Stimulated activated naive CD8-positive, alpha-beta T cell treated with anti-CD3 and anti-CD28 coated beads, Interleukin-15, amount 100 ng/mL, for 72 hours (primary cell): ENCODE measurements around the gene JARID2.
"Not testable (repeated sequence)": the region's sequence is repeated elsewhere in the genome, so short reads cannot be mapped to it uniquely, and the experiment has no call there.

Source experiments
- ATAC-seq: fragments of 150-1000 bp; cut with Tn5 transposase; 2 replicates; pipeline ENCODE4 v1.10.0; 2021; ENCODE audit warnings: mild to moderate bottlenecking, moderate library complexity
- DNase-seq, 2 donors: peaks; one replicate each; pipeline ENCODE4 v3.0.0; 2021 to 2022
- H3K27ac Mint-ChIP-seq, 2 donors: one replicate each; pipeline ENCODE4 v1.8.0; 2022; ENCODE audit warnings: mild to moderate bottlenecking in 2 of 2, mixed read lengths in 2 of 2, moderate library complexity in 2 of 2
- H3K27me3 Mint-ChIP-seq: one replicate; pipeline ENCODE4 v1.8.0; 2022; ENCODE audit warnings: mixed read lengths
- H3K4me1 Mint-ChIP-seq: one replicate; pipeline ENCODE4 v1.8.0; 2022; ENCODE audit warnings: mild to moderate bottlenecking, mixed read lengths
- H3K4me3 Mint-ChIP-seq, 2 donors: one replicate each; pipeline ENCODE4 v1.8.0; 2022; ENCODE audit warnings: mild to moderate bottlenecking in 2 of 2, mixed read lengths in 2 of 2, moderate library complexity in 1 of 2
- H3K9me3 Mint-ChIP-seq, 2 donors: one replicate each; pipeline ENCODE4 v1.8.0; 2022; ENCODE audit warnings: mixed read lengths in 2 of 2

JARID2 gene

GRCh38 chr6:15530411-15530810, 284.5 kb downstream of the JARID2 start:
- peak overlapping the region in 1 of 2 donors; percentile 42 for H3K27ac Mint-ChIP-seq
- peaks cover 16% of the 10 kb centered on the region for H3K4me1 Mint-ChIP-seq
- no peak for ATAC-seq
- no peak for DNase-seq
- H3K27me3 Mint-ChIP-seq = no peaks in the 10 kb centered on the region
- H3K4me3 Mint-ChIP-seq = no peak overlapping the region
- H3K9me3 Mint-ChIP-seq = peaks cover 5 to 12% of the 10 kb centered on the region in 2 donors

GRCh38 chr6:15531973-15532372, 286.1 kb downstream of the JARID2 start:
- DNase-seq (no peak), ATAC-seq (no peak)
- Mint-ChIP-seq H3K4me1 (peaks cover 11% of the 10 kb centered on the region), H3K27me3 (no peaks in the 10 kb centered on the region), H3K4me3 (no peak overlapping the region), H3K9me3 (peaks cover 0 to 7% of the 10 kb centered on the region in 2 donors), H3K27ac (peak overlapping the region in 1 of 2 donors; percentile 92)

GRCh38 chr6:15533379-15534026, 287.6 kb downstream of the JARID2 start:
- ATAC-seq (no peak), DNase-seq (no peak)
- Mint-ChIP-seq H3K27ac (peak overlapping the region in 1 of 2 donors; percentile 9), H3K9me3 (peaks cover 0 to 11% of the 10 kb centered on the region in 2 donors), H3K27me3 (no peaks in the 10 kb centered on the region), H3K4me3 (no peak overlapping the region), H3K4me1 (peaks cover 16% of the 10 kb centered on the region)

- no peak for ATAC-seq
- Mint-ChIP-seq H3K9me3 (peaks cover 0 to 11% of the 10 kb centered on the region in 2 donors), H3K4me1 (peaks cover 16% of the 10 kb centered on the region), H3K4me3 (no peak overlapping the region), H3K27me3 (no peaks in the 10 kb centered on the region), H3K27ac (no peak overlapping the region)
- no peak for DNase-seq
Measured at GRCh38 chr6:15534974-15535373, 289.1 kb downstream of the JARID2 start.

- H3K4me1 Mint-ChIP-seq = peaks cover 10% of the 10 kb centered on the region
- no peak overlapping the region for H3K27ac Mint-ChIP-seq
- no peaks in the 10 kb centered on the region for H3K27me3 Mint-ChIP-seq
- H3K9me3 Mint-ChIP-seq = peaks cover 0 to 11% of the 10 kb centered on the region in 2 donors
- no peak overlapping the region for H3K4me3 Mint-ChIP-seq
- ATAC-seq (no peak), DNase-seq (no peak)
Measured at GRCh38 chr6:15535495-15536197, 289.8 kb downstream of the JARID2 start.

- peaks cover 0 to 11% of the 10 kb centered on the region in 2 donors for H3K9me3 Mint-ChIP-seq
- no peak for ATAC-seq
- no peak for DNase-seq
- H3K27ac Mint-ChIP-seq = no peak overlapping the region
- peaks cover 4% of the 10 kb centered on the region for H3K4me1 Mint-ChIP-seq
- no peaks in the 10 kb centered on the region for H3K27me3 Mint-ChIP-seq
- no peak overlapping the region for H3K4me3 Mint-ChIP-seq
Measured at GRCh38 chr6:15536198-15536955, 290.5 kb downstream of the JARID2 start.

- H3K4me3 Mint-ChIP-seq = no peak overlapping the region
- H3K27ac Mint-ChIP-seq = no peak overlapping the region
- H3K27me3 Mint-ChIP-seq = no peaks in the 10 kb centered on the region
- H3K4me1 Mint-ChIP-seq = peaks cover 4% of the 10 kb centered on the region
- DNase-seq (no peak), ATAC-seq (no peak)
- peaks cover 0 to 11% of the 10 kb centered on the region in 2 donors for H3K9me3 Mint-ChIP-seq
Measured at GRCh38 chr6:15538106-15538505, 292.2 kb downstream of the JARID2 start.

- DNase-seq = no peak
- ATAC-seq = no peak
- H3K27ac Mint-ChIP-seq = peak overlapping the region in 1 of 2 donors; percentile 46
- peaks cover 6 to 19% of the 10 kb centered on the region in 2 donors for H3K9me3 Mint-ChIP-seq
- H3K4me1 Mint-ChIP-seq = peaks cover 4% of the 10 kb centered on the region
- H3K4me3 Mint-ChIP-seq = no peak overlapping the region
- no peaks in the 10 kb centered on the region for H3K27me3 Mint-ChIP-seq
Measured at GRCh38 chr6:15538766-15539495, 293.1 kb downstream of the JARID2 start.

GRCh38 chr6:15539722-15540270, 293.9 kb downstream of the JARID2 start:
- Mint-ChIP-seq H3K27me3 (no peaks in the 10 kb centered on the region), H3K9me3 (peaks cover 6 to 24% of the 10 kb centered on the region in 2 donors), H3K4me1 (peaks cover 4% of the 10 kb centered on the region), H3K27ac (peak overlapping the region in 1 of 2 donors; percentile 70), H3K4me3 (no peak overlapping the region)
- DNase-seq (no peak), ATAC-seq (no peak)

- DNase-seq, H3K4me3 Mint-ChIP-seq, H3K27ac Mint-ChIP-seq, H3K27me3 Mint-ChIP-seq, ATAC-seq, H3K4me1 Mint-ChIP-seq: not testable (repeated sequence)
- peaks cover 6 to 13% of the 10 kb centered on the region in 2 donors for H3K9me3 Mint-ChIP-seq
Measured at GRCh38 chr6:15543332-15543917, 297.6 kb downstream of the JARID2 start.

GRCh38 chr6:15544321-15544900, 298.5 kb downstream of the JARID2 start:
- Mint-ChIP-seq H3K9me3 (peaks cover 6 to 13% of the 10 kb centered on the region in 2 donors), H3K27ac (no peak overlapping the region), H3K4me3 (no peak overlapping the region), H3K4me1 (no peaks in the 10 kb centered on the region), H3K27me3 (no peaks in the 10 kb centered on the region)
- ATAC-seq = no peak
- no peak for DNase-seq

GRCh38 chr6:15546591-15546990, 300.7 kb downstream of the JARID2 start:
- peaks cover 6 to 13% of the 10 kb centered on the region in 2 donors for H3K9me3 Mint-ChIP-seq

GRCh38 chr6:15547400-15547799, 301.5 kb downstream of the JARID2 start:
- Mint-ChIP-seq H3K27me3 (no peaks in the 10 kb centered on the region), H3K4me1 (peaks cover 17% of the 10 kb centered on the region), H3K4me3 (no peak overlapping the region), H3K27ac (no peak overlapping the region), H3K9me3 (peaks cover 6 to 13% of the 10 kb centered on the region in 2 donors)
- ATAC-seq = no peak
- DNase-seq = no peak

More at GRCh38 chr6:15546591-15546990, 300.7 kb downstream of the JARID2 start:
- H3K4me3 Mint-ChIP-seq = no peak overlapping the region
- peaks cover 13% of the 10 kb centered on the region for H3K4me1 Mint-ChIP-seq
- no peak overlapping the region for H3K27ac Mint-ChIP-seq
- ATAC-seq (no peak), DNase-seq (no peak)
- H3K27me3 Mint-ChIP-seq = no peaks in the 10 kb centered on the region

- Mint-ChIP-seq H3K27ac (no peak overlapping the region), H3K9me3 (peaks cover 0 to under 1% of the 10 kb centered on the region in 2 donors), H3K4me3 (no peak overlapping the region), H3K27me3 (no peaks in the 10 kb centered on the region), H3K4me1 (peaks cover 17% of the 10 kb centered on the region)
- ATAC-seq = no peak
- DNase-seq = no peak
Measured at GRCh38 chr6:15549371-15549770, 303.5 kb downstream of the JARID2 start.
